ENCODE measurements around the gene CCZ1B. TPM values are rescaled to one million over a fixed set of nuclear protein-coding genes. Genes with fewer than 3 reads are reported as not detected.
"Not testable (repeated sequence)": the region's sequence is repeated elsewhere in the genome, so short reads cannot be mapped to it uniquely, and the experiment has no call there.

CCZ1B gene
- total and polyA plus RNA-seq, 2 donors (not counting 3 experiments of a cell fraction or from before 2014, with no cell fraction given), result 16.3 to 77.1 TPM

DNA sequence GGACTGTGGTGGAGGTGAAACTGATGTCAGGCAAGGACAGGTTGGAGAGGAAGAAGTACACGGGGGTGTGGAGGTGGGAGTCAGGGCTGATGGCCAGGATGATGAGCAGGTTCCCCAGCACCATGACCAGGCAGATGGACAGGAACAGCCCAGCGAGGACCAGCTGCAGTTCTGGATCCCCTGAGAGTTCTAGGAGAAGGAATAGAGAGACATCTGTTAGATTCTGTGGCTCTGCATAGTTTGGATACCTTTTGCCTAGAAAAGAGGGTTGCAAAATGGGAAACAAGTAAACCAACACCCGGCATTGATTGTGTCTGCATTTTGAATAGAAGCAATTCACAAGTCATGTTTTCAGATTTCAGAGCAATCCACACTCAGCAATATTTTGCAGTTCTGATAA, 9.4 kb upstream of the CCZ1B start:
- POLR2A ChIA-PET; H3K36me3 ChIP-seq (ENCODE audit: control insufficient read depth in 2 of 2, extremely low read depth in 1 of 2, insufficient read depth in 2 of 2, low read length in 2 of 2); H3K9ac ChIP-seq (replicated peaks; ENCODE audit: extremely low read depth, insufficient read depth, low read length); DNase-seq (ENCODE audit: low read depth, low spot score); H3K4me1 ChIP-seq (ENCODE audit: control insufficient read depth, extremely low read depth, insufficient read depth, low read length); H3K9me1 ChIP-seq (replicated peaks; ENCODE audit: control insufficient read depth, extremely low read depth, insufficient read depth, low read length); FAIRE-seq; BruUV-seq (replicated peaks); H3K4me3 ChIP-seq (replicated peaks in 1 of 3; ENCODE audit: insufficient read depth in 1 of 3, low read depth in 1 of 3, low read length in 3 of 3); CTCF ChIA-PET; H4K20me1 ChIP-seq (replicated peaks; ENCODE audit: control insufficient read depth, extremely low read depth, insufficient read depth, low read length); H3K27ac ChIP-seq (ENCODE audit: insufficient read depth, low read depth, low read length); H3K27me3 ChIP-seq (ENCODE audit: control insufficient read depth in 2 of 2, insufficient read depth in 2 of 2, low read length in 2 of 2); H3K9me3 ChIP-seq (replicated peaks; ENCODE audit: control insufficient read depth, insufficient read depth, low read length); intact Hi-C loops (cut with micrococcal nuclease); H3K4me2 ChIP-seq (ENCODE audit: insufficient read depth, low read length); dilution Hi-C loops (cut with MboI; ENCODE audit: extremely low pct_ligation_motif_present, low sequenced_read_pairs); H3K79me2 ChIP-seq (ENCODE audit: control insufficient read depth, insufficient read depth, low read length); H2AFZ ChIP-seq (ENCODE audit: low read depth, low read length): not testable (repeated sequence)

- TF ChIP-seq CTCF (IDR thresholded peaks at IDR 0.05; ENCODE audit: extremely low read depth in 1 of 2, insufficient read depth in 1 of 2, low read depth in 1 of 2, low read length in 2 of 2), result no peak
- TF ChIP-seq, protein P1, sequence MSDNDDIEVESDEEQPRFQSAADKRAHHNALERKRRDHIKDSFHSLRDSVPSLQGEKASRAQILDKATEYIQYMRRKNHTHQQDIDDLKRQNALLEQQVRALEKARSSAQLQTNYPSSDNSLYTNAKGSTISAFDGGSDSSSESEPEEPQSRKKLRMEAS (IDR thresholded peaks at IDR 0.05; ENCODE audit: insufficient read depth, insufficient read length), result no peak
- TF ChIP-seq GATA2 (IDR thresholded peaks at IDR 0.05; ENCODE audit: insufficient read depth, insufficient read length, low read depth, low read length), result no peak
- no peak for TF ChIP-seq POLR2AphosphoS5 (IDR thresholded peaks at IDR 0.05; ENCODE audit: insufficient read depth, low read depth, low read length)
- no peak for TF ChIP-seq FOS (IDR thresholded peaks at IDR 0.05; ENCODE audit: borderline replicate concordance, insufficient read depth, low read length)
- no peak for TF ChIP-seq POLR2A (IDR thresholded peaks at IDR 0.05; ENCODE audit: low read depth, low read length)
- TF ChIP-seq MYC (IDR thresholded peaks at IDR 0.05; ENCODE audit: low read depth, low read length), result no peak
- TF ChIP-seq EZH2 (IDR thresholded peaks at IDR 0.05; ENCODE audit: borderline replicate concordance, low read depth, low read length, severe bottlenecking), result no peak
- no peak for TF ChIP-seq JUN (IDR thresholded peaks at IDR 0.05; ENCODE audit: borderline replicate concordance, insufficient read depth, insufficient read length, low read depth)
- Histone ChIP-seq H3K9ac (replicated peaks; ENCODE audit: extremely low read depth, insufficient read depth, low read length) (no peak overlapping the region), H3K27ac (ENCODE audit: insufficient read depth, low read depth, low read length) (no peak overlapping the region), H3K4me1 (ENCODE audit: control insufficient read depth, extremely low read depth, insufficient read depth, low read length) (no peaks in the 10 kb centered on the region), H3K9me1 (replicated peaks; ENCODE audit: control insufficient read depth, extremely low read depth, insufficient read depth, low read length) (no peaks in the 10 kb centered on the region), H2AFZ (ENCODE audit: low read depth, low read length) (no peak overlapping the region), H4K20me1 (replicated peaks; ENCODE audit: control insufficient read depth, extremely low read depth, insufficient read depth, low read length) (no peaks in the 10 kb centered on the region), H3K79me2 (ENCODE audit: control insufficient read depth, insufficient read depth, low read length) (no peaks in the 10 kb centered on the region), H3K9me3 (replicated peaks; ENCODE audit: control insufficient read depth, insufficient read depth, low read length) (no peaks in the 10 kb centered on the region), H3K4me3 (replicated peaks in 1 of 3; ENCODE audit: insufficient read depth in 1 of 3, low read depth in 1 of 3, low read length in 3 of 3) (no peak overlapping the region), H3K27me3 (ENCODE audit: control insufficient read depth in 2 of 2, insufficient read depth in 2 of 2, low read length in 2 of 2) (peaks cover 0 to 4% of the 10 kb centered on the region in 2 experiments), H3K4me2 (ENCODE audit: insufficient read depth, low read length) (no peak overlapping the region), H3K36me3 (ENCODE audit: control insufficient read depth in 2 of 2, extremely low read depth in 1 of 2, insufficient read depth in 2 of 2, low read length in 2 of 2) (no peaks in the 10 kb centered on the region)
- dilution Hi-C loops (cut with MboI; ENCODE audit: extremely low pct_ligation_motif_present, low sequenced_read_pairs) (no loop called here), intact Hi-C loops (cut with micrococcal nuclease) (no loop called here)
- BruUV-seq (replicated peaks), result no TSS peak
- ChIA-PET CTCF (no interaction called here), POLR2A (no interaction called here)
- DNase-seq (ENCODE audit: low read depth, low spot score) (no peak), FAIRE-seq (no peak)
These were observed 7.6 kb upstream of the CCZ1B start for GRCh38 chr7:6833636-6834035.
